Memory B cell (primary cell): ENCODE measurements around the gene DIS3.
"Not testable (repeated sequence)": the region's sequence is repeated elsewhere in the genome, so short reads cannot be mapped to it uniquely, and the experiment has no call there.

Source experiments
- ATAC-seq: fragments of 150-1000 bp; cut with Tn5 transposase; 2 replicates; pipeline ENCODE4 v1.10.0; 2021; ENCODE audit warnings: low read depth, mild to moderate bottlenecking, moderate library complexity
- DNase-seq, 2 donors: peaks; one replicate each; pipeline ENCODE4 v3.0.0; 2022; ENCODE audit warnings: low spot score in 2 of 2
- H3K27ac Mint-ChIP-seq: one replicate; pipeline ENCODE4 v1.8.0; 2022; ENCODE audit warnings: mild to moderate bottlenecking, moderate library complexity, mixed read lengths
- H3K27me3 Mint-ChIP-seq: one replicate; pipeline ENCODE4 v1.8.0; 2022; ENCODE audit warnings: mixed read lengths
- H3K36me3 Mint-ChIP-seq: one replicate; pipeline ENCODE4 v1.8.0; 2022; ENCODE audit warnings: mild to moderate bottlenecking, mixed read lengths
- H3K4me1 Mint-ChIP-seq: one replicate; pipeline ENCODE4 v1.8.0; 2022; ENCODE audit warnings: mixed read lengths
- H3K4me3 Mint-ChIP-seq: one replicate; pipeline ENCODE4 v1.8.0; 2022; ENCODE audit warnings: mild to moderate bottlenecking, moderate library complexity, mixed read lengths
- H3K9me3 Mint-ChIP-seq: one replicate; pipeline ENCODE4 v1.8.0; 2022; ENCODE audit warnings: mixed read lengths

DIS3 gene

DNA sequence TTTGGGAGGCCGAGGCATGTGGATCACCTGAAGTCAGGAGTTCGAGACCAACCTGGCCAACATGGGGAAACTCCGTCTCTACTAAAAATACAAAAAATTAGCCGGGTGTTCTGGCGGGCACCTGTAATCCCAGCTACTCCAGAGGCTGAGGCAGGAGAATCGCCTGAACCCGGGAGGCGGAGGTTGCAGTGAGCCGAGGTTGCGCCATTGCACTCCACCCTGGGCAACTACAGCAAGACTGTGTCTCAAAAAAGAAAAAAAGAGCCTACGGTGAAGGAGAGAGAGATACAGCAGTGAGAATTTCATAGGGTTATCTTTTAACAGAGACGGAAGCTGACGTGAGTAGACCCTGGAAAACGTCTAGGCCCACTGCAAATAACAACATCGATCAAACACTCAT lies 55.5 kb downstream of the DIS3 start:
- not testable (repeated sequence) for DNase-seq, H3K27me3 Mint-ChIP-seq, ATAC-seq, H3K9me3 Mint-ChIP-seq
- Mint-ChIP-seq H3K4me1 (peaks cover 34% of the 10 kb centered on the region), H3K4me3 (peak overlapping the region; percentile 71), H3K27ac (peak overlapping the region; percentile 91), H3K36me3 (peaks cover 18% of the 10 kb centered on the region)

DNA sequence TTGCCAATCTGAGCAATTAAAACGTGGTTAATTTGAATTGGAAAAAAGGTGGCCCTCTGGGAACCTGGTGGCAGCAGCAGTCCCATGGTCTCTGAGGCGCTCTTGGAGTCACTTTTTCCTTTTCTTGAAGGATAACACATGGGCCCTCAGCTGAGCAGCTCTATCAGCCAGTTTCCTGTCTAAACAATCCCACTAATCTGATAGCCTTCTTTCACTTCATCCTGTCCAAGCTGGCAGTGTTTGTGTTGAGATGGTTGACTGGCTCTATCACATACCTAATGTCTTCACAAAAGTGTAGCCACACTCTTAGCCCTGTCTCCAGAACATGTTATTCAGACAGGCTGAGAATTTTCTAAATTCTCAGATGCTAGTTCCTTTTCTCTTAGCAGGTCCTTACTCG lies 64.9 kb downstream of the DIS3 start:
- Mint-ChIP-seq H3K27me3 (no peaks in the 10 kb centered on the region), H3K27ac (no peak overlapping the region), H3K36me3 (peaks cover 54% of the 10 kb centered on the region), H3K4me1 (peaks cover 12% of the 10 kb centered on the region), H3K4me3 (no peak overlapping the region), H3K9me3 (peaks cover 4% of the 10 kb centered on the region)
- DNase-seq (no peak), ATAC-seq (no peak)
